Activated CD4-positive, CD25-positive, alpha-beta regulatory T cell treated with anti-CD3 and anti-CD28 coated beads, Interleukin-2, amount 50 U/mL, for 72 hours (primary cell): ENCODE measurements around the gene ABCB7.
"Not testable (repeated sequence)": the region's sequence is repeated elsewhere in the genome, so short reads cannot be mapped to it uniquely, and the experiment has no call there.

Source experiments
- DNase-seq: peaks from one replicate; pipeline ENCODE4 v3.0.0; 2021

The ABCB7 gene

DNA sequence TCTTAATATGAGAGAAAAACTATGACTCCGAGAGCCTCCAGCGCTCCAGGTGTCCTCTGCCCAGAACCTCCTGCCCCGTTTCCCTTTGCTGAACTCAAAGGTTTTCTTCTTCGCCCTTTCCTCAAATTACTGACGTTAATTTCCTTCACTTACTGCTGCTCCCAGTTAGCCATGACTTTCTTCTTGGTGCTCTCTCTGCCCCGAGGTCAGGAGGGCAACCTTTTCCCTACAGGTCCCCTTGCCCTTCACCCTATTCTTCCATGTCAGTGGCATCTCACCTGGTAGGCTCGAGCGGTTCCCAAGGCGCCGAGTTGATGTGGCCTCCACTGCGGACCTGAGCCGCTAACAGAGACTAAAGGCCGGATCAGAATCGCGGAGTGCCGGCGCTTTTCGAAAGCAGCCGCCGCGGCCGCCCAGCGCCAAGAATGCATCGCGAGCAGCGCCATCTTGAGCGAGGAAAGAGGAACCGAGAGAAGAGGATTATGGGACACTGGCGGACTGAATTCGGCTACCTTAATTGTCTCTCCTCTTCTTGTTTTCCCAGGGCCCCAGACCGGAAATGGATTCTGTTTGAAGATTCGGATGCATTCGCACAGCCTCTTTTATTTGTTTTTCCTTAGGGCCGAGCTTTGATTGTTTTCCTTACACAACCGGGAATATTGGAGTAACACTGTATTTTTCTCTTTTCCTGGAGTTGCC is at the start of gene ABCB7:
ABCB7 (minus strand) TSS at position 457 of the 699 bp plus-strand sequence; CDS start at position 446, 11 bp downstream.
- DNase-seq = peak; percentile 54

- DNase-seq = not testable (repeated sequence)
These were observed 32.5 kb upstream of the ABCB7 start for GRCh38 chrX:75188415-75189206.

GRCh38 chrX:75181721-75182120 is 25.6 kb upstream of the ABCB7 start:
- DNase-seq = no peak

DNA sequence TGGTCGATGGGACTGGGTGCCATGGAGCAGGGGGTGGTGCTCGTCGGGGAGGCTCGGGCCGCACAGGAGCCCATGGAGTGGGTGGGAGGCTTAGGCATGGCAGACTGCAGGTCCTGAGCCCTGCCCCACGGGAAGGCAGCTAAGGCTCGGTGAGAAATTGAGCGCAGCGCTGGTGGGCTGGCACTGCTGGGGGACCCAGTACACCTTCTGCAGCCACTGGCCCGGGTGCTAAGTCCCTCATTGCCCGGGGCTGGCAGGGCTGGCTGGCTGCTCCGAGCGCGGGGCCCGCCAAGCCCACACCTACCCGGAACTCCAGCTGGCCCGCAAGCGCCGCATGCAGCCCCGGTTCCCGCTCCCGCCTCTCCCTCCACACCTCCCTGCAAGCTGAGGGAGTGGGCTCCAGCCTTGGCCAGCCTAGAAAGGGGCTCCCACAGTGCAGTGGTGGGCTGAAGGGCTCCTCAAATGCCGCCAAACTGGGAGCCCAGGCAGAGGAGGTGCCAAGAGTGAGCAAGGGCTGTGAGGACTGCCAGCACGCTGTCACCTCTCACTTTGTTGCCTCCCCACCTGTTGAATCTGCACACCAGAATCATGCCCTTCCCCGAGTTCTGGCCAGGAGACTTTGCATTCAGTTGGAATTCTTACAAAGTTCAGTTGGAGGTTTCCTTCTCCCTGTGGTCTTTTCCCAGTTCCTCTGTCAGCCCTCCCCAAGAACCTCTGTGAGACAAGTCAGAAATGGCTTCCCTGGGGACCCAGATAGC is 23.6 kb upstream of the ABCB7 start:
- DNase-seq = not testable (repeated sequence)

DNA sequence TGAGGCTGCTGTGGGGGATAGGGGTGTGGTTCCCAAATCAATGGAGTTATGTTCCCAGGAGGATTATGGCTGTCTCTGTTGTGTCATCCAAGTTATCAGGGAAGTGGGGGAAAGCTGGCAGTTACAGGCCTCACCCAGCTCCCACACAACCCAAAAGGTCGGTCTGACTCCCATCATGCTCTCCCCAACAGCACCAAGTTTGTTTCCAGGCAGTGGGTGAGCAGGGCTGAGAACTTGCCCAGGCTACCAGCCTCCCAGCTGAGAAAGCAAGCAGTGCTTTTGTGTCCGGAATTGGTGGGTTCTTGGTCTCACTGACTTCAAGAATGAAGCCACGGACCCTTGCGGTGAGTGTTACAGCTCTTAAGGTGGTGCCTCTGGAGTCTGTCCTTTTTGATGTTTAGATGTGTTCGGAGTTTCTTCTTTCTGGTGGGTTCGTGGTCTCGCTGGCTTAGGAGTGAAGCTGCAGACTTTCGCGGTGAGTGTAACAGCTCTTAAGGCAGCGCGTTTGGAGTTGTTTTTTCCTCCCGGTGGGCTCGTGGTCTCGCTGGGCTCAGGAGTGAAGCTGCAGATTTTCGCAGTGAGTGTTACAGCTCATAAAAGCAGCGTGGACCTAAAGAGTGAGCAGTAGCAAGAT is 16.3 kb upstream of the ABCB7 start:
- not testable (repeated sequence) for DNase-seq

DNA sequence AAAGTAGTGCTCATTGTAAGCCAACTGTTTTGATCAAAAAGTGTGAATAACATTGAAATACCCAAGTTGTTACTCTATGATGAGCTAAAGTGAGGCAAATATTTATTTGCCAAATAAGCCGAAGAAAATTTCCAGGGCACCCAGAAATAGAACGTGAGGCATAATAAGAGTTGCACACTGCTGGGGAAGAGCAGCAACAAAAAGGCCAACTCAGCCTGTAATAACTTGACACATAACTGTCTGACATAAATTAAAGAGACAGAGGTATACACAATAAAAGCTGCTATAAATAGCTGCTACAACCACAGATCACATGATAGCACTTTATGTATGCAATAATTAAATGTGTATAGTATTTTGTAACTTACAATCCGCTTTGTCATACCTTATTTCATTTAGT is 2.0 kb upstream of the ABCB7 start:
- no peak for DNase-seq

- no peak for DNase-seq
These were observed 455 bp upstream of the ABCB7 start for GRCh38 chrX:75156531-75156945.

- DNase-seq = no peak
These were observed 646 bp downstream of the ABCB7 start for GRCh38 chrX:75155447-75155826.

- no peak for DNase-seq
These were observed 1.2 kb downstream of the ABCB7 start for GRCh38 chrX:75154871-75155270.

DNA sequence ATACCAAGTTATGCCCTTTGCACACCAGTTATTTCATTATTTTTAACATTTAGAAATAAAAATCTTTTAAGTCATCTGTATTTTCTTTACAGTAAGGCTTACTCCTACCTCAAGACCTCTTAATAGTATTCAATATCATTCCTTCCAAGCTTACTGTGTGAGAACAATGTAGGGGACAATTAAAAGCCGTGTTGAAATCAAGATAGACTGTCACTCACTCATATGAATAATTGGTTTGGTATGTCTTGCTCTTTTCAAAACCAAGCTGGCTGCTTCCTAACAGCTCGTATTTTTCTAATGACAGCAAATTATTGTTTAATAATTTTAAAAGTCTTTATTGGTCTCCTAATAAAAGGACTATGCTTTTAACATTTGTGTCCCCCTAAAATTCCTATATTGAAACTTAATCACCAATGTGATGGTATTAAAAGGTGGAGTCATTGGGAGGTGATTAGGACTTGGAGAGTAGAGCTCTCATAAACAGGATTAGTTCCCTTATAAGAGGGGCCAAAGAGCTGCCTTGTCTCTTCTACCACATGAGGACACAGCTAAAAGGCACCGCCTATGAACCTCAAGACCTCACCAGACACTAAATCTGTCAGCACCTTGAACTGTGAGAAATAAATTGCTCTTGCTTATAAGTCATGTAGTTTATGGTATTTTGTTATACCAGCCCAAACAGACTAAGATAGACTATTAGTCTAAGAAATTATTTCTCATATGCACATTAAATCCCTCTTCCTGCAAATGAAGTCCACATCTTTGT is 4.1 kb downstream of the ABCB7 start:
- DNase-seq = no peak

DNA sequence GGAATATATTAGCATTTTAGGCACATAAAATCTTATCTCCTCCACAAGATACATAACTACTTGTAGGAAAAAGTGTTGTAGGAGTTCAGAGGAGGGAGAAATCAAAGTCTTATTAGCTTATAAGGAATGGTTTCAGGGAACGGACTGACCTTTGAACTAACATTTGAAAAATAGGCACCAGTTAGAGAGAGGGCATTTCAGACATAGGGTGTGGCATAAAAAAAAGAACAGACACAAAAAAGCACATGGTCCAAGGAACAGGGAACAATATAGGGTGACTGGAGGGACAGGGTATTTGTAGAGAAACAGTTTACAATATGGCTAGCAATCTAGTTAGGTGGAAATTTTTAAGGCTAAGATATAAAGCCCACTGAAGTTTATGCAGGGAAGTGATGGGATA is 6.4 kb downstream of the ABCB7 start:
- no peak for DNase-seq

GRCh38 chrX:75132672-75133071 is 23.4 kb downstream of the ABCB7 start:
- DNase-seq = no peak

DNA sequence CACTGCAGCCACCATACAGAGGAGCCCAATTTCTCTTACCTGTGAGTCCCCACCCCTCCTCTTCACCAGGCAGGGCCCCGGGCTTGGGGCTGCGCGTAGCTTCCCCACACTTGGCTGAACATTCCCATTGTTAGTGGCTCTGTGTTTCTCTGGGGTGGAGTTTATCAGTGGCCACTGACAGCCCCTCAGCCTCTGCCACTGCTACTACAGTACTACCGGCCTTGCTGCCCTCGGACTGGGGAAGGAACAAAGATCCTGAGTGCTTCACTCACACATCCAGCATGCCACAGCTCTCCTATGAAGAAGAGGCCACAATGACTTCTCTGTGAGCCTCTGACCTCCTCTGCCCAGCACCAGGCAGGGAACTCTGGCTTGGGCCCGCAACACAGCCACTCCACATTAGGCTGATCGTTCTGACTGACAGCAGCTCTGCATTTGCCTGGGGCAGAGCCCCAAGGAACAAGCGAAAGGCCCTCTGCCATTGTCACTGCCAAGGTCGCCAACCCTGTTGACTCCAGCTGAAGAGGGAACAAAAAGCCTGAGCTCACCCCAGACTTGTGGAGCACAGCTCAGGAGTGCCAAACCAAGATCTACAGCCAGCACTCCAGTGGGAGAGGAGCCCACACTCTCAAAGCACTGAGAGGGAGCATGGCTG is 24.0 kb downstream of the ABCB7 start:
- no peak for DNase-seq

- not testable (repeated sequence) for DNase-seq
These were observed 27.0 kb downstream of the ABCB7 start for GRCh38 chrX:75129069-75129468.

DNA sequence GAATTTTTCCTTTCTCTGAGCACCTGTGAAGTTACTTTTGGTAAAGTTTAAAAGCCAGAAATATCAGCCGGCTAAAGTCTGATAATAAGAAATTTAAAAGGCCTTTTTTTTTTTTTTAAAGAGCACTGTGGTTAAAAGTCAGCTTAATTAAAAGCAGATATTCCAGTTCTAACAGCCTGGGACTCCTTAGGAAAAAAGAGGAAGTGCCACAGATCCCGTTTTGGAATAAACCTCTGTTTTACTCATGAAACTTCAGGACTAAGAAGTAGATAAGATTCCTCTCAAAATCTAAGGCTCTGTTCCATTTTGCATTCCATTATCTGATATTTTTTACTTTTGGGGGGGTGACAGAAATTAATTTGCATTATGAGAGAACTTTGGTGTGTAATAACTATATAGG is 37.8 kb downstream of the ABCB7 start:
- no peak for DNase-seq

DNA sequence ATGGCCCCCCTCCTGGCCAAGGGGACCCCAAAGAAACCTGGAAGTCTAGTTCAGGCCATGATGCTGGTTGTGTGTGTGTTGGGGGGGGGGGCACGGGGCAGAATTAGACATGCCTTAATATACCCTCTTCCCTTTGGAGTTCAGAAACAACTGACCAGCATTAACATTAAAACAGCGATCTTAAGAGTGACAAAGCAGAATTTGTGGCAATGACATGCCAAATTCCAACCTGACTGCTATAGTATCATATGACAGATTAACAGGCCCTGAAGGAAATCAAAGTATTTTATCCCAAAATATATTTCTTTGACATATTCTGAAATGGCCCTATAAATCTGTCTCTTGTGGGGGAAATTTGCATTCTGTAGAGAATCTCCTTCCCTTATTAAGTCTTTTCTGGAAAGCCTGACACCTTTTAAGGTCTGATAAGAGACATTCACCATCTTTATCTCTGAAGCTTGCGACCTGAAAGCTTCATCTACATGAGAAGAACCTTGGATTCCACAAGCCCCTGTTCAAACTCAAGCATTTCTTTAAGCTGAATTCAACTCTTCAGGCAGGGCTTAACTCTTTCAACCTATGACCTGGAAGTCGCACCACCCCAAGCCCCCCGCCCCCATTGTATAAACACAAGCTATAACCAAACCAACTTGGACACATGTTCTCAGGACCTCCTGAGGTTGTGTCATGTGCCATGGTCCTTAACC is 40.2 kb downstream of the ABCB7 start:
- DNase-seq = no peak

GRCh38 chrX:75114638-75115037 is 41.4 kb downstream of the ABCB7 start:
- no peak for DNase-seq

DNA sequence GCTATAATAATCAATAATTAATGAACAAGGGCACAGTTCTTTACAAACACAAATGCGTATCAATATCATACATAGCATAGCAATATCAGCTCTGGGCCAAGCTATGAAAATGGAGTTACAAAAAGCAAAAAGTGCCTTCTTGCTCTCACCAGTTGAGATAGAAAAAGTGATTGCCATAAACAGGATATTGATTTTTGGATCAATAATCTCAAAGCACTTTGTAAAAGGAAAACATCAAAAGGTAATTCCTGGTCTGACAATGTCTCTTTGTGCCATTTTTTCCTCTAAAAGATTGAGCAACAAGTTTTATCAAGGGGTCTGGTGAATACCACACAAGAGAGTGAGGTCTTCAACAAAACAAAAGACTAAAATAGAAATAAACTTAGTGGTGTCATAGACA is 42.4 kb downstream of the ABCB7 start:
- no peak for DNase-seq

GRCh38 chrX:75107863-75108509 is 48.1 kb downstream of the ABCB7 start:
- DNase-seq = no peak

- DNase-seq = no peak
These were observed 49.3 kb downstream of the ABCB7 start for GRCh38 chrX:75106772-75107171.

DNA sequence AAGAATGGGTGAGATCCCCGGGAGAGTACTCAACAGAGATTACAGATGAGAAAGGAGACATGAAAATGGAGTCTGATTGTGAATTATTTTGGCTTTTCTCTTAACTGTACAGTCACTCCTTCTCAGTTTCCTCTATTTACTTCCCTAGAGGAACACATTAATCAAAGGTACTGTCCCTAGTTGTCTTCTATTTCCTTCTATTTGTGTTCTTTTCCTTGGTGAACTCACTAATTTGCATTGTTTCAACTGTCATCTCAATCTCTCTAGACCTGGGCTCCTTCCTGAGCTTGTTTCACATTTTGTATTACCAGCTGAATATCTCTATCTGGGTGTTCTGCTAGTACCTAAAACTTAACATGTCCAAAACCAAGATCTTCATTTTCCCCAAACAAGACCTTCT is 59.8 kb downstream of the ABCB7 start:
- DNase-seq = no peak
